Measurements from ENCODE around the gene LZTR1. TPM values are rescaled to one million over a fixed set of nuclear protein-coding genes. Genes with fewer than 3 reads are reported as not detected.

Gene LZTR1
- total and polyA plus RNA-seq, 2 of the 4 experiments (the other 2 are of a cell fraction), result 22.8 to 41.3 TPM

- peaks cover 6% of the 10 kb centered on the region; the same call in 1 of the 2 replicates for H3K9me1 ChIP-seq (ENCODE audit: insufficient read depth, low read length)
- ChIA-PET CTCF (no interaction called here), POLR2A (ENCODE audit: unreplicated experiment) (no interaction called here)
- H2AK9ac ChIP-seq (replicated peaks; ENCODE audit: low read depth, low read length, poor library complexity), result no peak overlapping the region
- no peak overlapping the region for H3K9ac ChIP-seq (ENCODE audit: low read depth, low read length)
- H3K79me1 ChIP-seq (ENCODE audit: low read depth in 1 of 2, low read length in 2 of 2), result 0 out of 4 replicates have a peak, but pooled peaks cover 0 to 5% of the 10 kb centered on the region in 2 experiments
- H3K4ac ChIP-seq (ENCODE audit: low read depth, low read length), result no peak overlapping the region
- in situ Hi-C loops (cut with MboI; ENCODE audit: low sequenced_read_pairs), result loop anchor here (10.0 kb wide), 1 partner anchor 76 kb away; no protein-coding TSS in a partner anchor
- H2AFZ ChIP-seq (replicated peaks; ENCODE audit: low read length, poor library complexity), result no peak overlapping the region
- DNase-seq (no peak), ATAC-seq (ENCODE audit: low read depth) (no peak)
- no peak overlapping the region for H3K23ac ChIP-seq (ENCODE audit: low read depth, low read length)
- H3K9me3 ChIP-seq (ENCODE audit: control insufficient read depth, insufficient read depth, low read length), result no peaks in the 10 kb centered on the region
- 86% methylated on average over 3 of the region's 4 CpGs; no CpG with 5 or more reads in 1 of the 2 experiments for WGBS, 2 experiments (ENCODE audit: extremely low coverage in 2 of 2, insufficient read length in 1 of 2)
- H4K8ac ChIP-seq (ENCODE audit: low read depth in 2 of 2, low read length in 2 of 2), result no peak overlapping the region
- no peak overlapping the region for H3K18ac ChIP-seq (ENCODE audit: low read depth, low read length)
- no peak overlapping the region for H3K56ac ChIP-seq (ENCODE audit: extremely low read depth, insufficient read depth, low read length)
- H3K27me3 ChIP-seq (ENCODE audit: control insufficient read depth, insufficient read depth, low read length), result peaks cover 7% of the 10 kb centered on the region
- no peak overlapping the region for H3K27ac ChIP-seq (ENCODE audit: insufficient read depth, low read length)
- H3K14ac ChIP-seq (replicated peaks; ENCODE audit: low read depth, low read length), result no peak overlapping the region
- dilution Hi-C loops (cut with HindIII; ENCODE audit: low sequenced_read_pairs, unreplicated experiment), result no loop called here
- peaks cover 4% of the 10 kb centered on the region; the same call in 1 of the 2 replicates for H4K20me1 ChIP-seq (ENCODE audit: insufficient read depth, low read length)
- no peaks in the 10 kb centered on the region for H3K36me3 ChIP-seq (ENCODE audit: control insufficient read depth, insufficient read depth, low read length)
- H3K4me2 ChIP-seq (ENCODE audit: low read depth, low read length), result no peak overlapping the region
- H2BK5ac ChIP-seq (ENCODE audit: low read depth, low read length, poor library complexity, severe bottlenecking), result no peak overlapping the region
- TF ChIP-seq RCOR1 (IDR thresholded peaks at IDR 0.05; ENCODE audit: insufficient replicate concordance, low read length) (no peak), CEBPB (IDR thresholded peaks at IDR 0.05; ENCODE audit: low read depth, low read length) (no peak), MAZ (IDR thresholded peaks at IDR 0.05; ENCODE audit: borderline replicate concordance, low read depth, low read length) (no peak), POLR2A (IDR thresholded peaks at IDR 0.05; ENCODE audit: low read depth, low read length) (no peak), RAD21 (IDR thresholded peaks at IDR 0.05; ENCODE audit: low read length) (no peak), RFX5 (IDR thresholded peaks at IDR 0.05; ENCODE audit: low read depth, low read length) (no peak), BHLHE40 (IDR thresholded peaks at IDR 0.05; ENCODE audit: low read depth, low read length) (no peak), MXI1 (IDR thresholded peaks at IDR 0.05; ENCODE audit: borderline replicate concordance, low read depth, low read length) (no peak), USF2 (IDR thresholded peaks at IDR 0.05; ENCODE audit: low read depth, low read length) (no peak), FOS (IDR thresholded peaks at IDR 0.05; ENCODE audit: low read depth, low read length) (no peak), MAFK (IDR thresholded peaks at IDR 0.05; ENCODE audit: low read depth, low read length) (no peak), CTCF (conservative IDR thresholded peaks at IDR 0.05; ENCODE audit: low read depth, low read length) (no peak)
- no peak overlapping the region for H4K91ac ChIP-seq (ENCODE audit: insufficient read depth, low read depth, low read length)
- H2BK15ac ChIP-seq (ENCODE audit: low read depth, low read length), result no peak overlapping the region
- no peak overlapping the region for H4K5ac ChIP-seq (ENCODE audit: low read depth, low read length)
- intact Hi-C loops (cut with micrococcal nuclease), result no loop called here
- no peak overlapping the region for H2BK20ac ChIP-seq (ENCODE audit: low read depth, low read length)
- H2AK5ac ChIP-seq (ENCODE audit: low read depth, low read length), result no peak overlapping the region
- no peak overlapping the region for H2BK120ac ChIP-seq (ENCODE audit: low read depth, low read length)
- peaks cover 14% of the 10 kb centered on the region for H3K4me1 ChIP-seq (ENCODE audit: control insufficient read depth, insufficient read depth, low read length)
- no peak overlapping the region for H3K4me3 ChIP-seq (ENCODE audit: insufficient read depth, low read depth, low read length)
- BruUV-seq (replicated peaks), result no TSS peak
Observed at GRCh38 chr22:21018314-21018713, 36.2 kb downstream of the LZTR1 start.
